ENCODE measurements around the gene CFB. TPM values are rescaled to one million over a fixed set of nuclear protein-coding genes. Genes with fewer than 3 reads are reported as not detected.

The CFB gene
- total and polyA plus RNA-seq, 2 donors (not counting 3 experiments of a cell fraction or from before 2014, with no cell fraction given), result 0.87 to 1.5 TPM

DNA sequence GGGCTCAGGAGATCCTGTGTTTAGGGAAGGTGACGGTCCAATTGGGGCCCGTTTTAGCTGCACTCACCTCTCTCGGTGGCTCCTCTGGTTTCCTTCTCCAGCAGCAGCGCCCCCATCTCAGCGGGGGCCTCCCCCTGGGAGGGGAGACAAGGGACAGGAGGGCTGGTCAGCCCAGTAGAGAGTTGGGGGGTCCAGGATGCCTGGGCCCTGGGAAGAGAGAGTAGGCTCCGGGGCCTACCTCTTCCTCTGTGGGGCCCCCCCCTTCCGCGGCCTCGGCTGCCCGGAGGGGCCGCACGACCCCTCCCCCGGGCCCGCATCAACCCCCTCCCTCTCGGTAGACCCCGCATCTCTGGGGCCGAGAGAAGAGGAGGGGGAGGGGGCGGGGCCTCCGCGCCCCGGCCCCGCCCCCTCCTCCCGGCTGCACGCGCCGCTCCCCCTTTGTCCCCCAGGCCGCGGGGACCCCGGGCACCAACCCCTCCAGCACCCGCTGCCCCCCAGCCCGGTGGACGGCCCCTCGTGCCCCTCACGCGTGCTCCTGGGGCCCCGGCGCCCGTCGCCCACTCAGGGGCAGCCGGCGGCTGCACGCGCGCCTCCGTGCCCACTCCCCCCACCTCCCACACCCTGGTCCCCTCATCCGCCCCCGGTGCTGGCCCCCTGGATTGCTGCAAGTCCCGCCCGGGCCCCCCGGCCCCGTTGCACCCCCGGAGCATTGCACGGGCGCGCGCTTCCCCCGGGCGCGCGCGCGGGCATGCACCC, 48.9 kb upstream of the CFB start:
- Histone ChIP-seq H3K27me3 (ENCODE audit: control insufficient read depth in 2 of 2, insufficient read depth in 2 of 2, low read length in 2 of 2) (no peaks in the 10 kb centered on the region), H3K79me2 (ENCODE audit: control insufficient read depth, insufficient read depth, low read length) (no peaks in the 10 kb centered on the region), H3K9ac (replicated peaks; ENCODE audit: extremely low read depth, insufficient read depth, low read length) (peak overlapping the region; percentile 44), H3K9me1 (replicated peaks; ENCODE audit: control insufficient read depth, extremely low read depth, insufficient read depth, low read length) (no peaks in the 10 kb centered on the region), H3K36me3 (ENCODE audit: control insufficient read depth in 2 of 2, extremely low read depth in 1 of 2, insufficient read depth in 2 of 2, low read length in 2 of 2) (peaks cover 0 to 12% of the 10 kb centered on the region in 2 experiments), H3K4me2 (ENCODE audit: insufficient read depth, low read length) (peak overlapping the region; percentile 45), H4K20me1 (replicated peaks; ENCODE audit: control insufficient read depth, extremely low read depth, insufficient read depth, low read length) (no peaks in the 10 kb centered on the region), H3K4me1 (ENCODE audit: control insufficient read depth, extremely low read depth, insufficient read depth, low read length) (peaks cover 12% of the 10 kb centered on the region), H2AFZ (ENCODE audit: low read depth, low read length) (peak overlapping the region; percentile 51), H3K27ac (ENCODE audit: insufficient read depth, low read depth, low read length) (no peak overlapping the region), H3K9me3 (replicated peaks; ENCODE audit: control insufficient read depth, insufficient read depth, low read length) (no peaks in the 10 kb centered on the region), H3K4me3 (replicated peaks in 1 of 3; ENCODE audit: insufficient read depth in 1 of 3, low read depth in 1 of 3, low read length in 3 of 3) (peak overlapping the region; percentile 57 to 75 (median 69))
- POLR2A ChIA-PET, result interaction anchor here (0.6 to 1.9 kb wide), 4 partner anchors 14 to 70 kb away, joined by 3 to 7 read pairs (median 6); partner anchors contain the start of genes HSPA1B and NEU1
- no peak for DNase-seq (ENCODE audit: low read depth, low spot score)
- intact Hi-C loops (cut with micrococcal nuclease) (loop anchor here (5.0 kb wide), 1 partner anchor 65 kb away; no protein-coding TSS in a partner anchor), dilution Hi-C loops (cut with MboI; ENCODE audit: extremely low pct_ligation_motif_present, low sequenced_read_pairs) (no loop called here)
- CTCF ChIA-PET, result interaction anchor here (1.0 to 2.4 kb wide), 6 partner anchors 10 to 55 kb away, joined by 3 to 31 read pairs (median 4); partner anchors contain the start of gene NEU1
- FAIRE-seq, result no peak
- no peak for TF ChIP-seq POLR2A (IDR thresholded peaks at IDR 0.05; ENCODE audit: low read depth, low read length)
- TF ChIP-seq, protein P1, sequence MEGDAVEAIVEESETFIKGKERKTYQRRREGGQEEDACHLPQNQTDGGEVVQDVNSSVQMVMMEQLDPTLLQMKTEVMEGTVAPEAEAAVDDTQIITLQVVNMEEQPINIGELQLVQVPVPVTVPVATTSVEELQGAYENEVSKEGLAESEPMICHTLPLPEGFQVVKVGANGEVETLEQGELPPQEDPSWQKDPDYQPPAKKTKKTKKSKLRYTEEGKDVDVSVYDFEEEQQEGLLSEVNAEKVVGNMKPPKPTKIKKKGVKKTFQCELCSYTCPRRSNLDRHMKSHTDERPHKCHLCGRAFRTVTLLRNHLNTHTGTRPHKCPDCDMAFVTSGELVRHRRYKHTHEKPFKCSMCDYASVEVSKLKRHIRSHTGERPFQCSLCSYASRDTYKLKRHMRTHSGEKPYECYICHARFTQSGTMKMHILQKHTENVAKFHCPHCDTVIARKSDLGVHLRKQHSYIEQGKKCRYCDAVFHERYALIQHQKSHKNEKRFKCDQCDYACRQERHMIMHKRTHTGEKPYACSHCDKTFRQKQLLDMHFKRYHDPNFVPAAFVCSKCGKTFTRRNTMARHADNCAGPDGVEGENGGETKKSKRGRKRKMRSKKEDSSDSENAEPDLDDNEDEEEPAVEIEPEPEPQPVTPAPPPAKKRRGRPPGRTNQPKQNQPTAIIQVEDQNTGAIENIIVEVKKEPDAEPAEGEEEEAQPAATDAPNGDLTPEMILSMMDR (IDR thresholded peaks at IDR 0.05; ENCODE audit: extremely low read depth in 1 of 2, insufficient read depth in 1 of 2, low read depth in 1 of 2, low read length in 2 of 2), result no peak
- no peak for TF ChIP-seq FOS (IDR thresholded peaks at IDR 0.05; ENCODE audit: borderline replicate concordance, insufficient read depth, low read length)
- TF ChIP-seq JUN (IDR thresholded peaks at IDR 0.05; ENCODE audit: borderline replicate concordance, insufficient read depth, insufficient read length, low read depth), result no peak
- no peak for TF ChIP-seq EZH2 (IDR thresholded peaks at IDR 0.05; ENCODE audit: borderline replicate concordance, low read depth, low read length, severe bottlenecking)
- TF ChIP-seq, protein P2, sequence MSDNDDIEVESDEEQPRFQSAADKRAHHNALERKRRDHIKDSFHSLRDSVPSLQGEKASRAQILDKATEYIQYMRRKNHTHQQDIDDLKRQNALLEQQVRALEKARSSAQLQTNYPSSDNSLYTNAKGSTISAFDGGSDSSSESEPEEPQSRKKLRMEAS (IDR thresholded peaks at IDR 0.05; ENCODE audit: insufficient read depth, insufficient read length), result no peak
- no peak for TF ChIP-seq GATA2 (IDR thresholded peaks at IDR 0.05; ENCODE audit: insufficient read depth, insufficient read length, low read depth, low read length)
- TF ChIP-seq MYC (IDR thresholded peaks at IDR 0.05; ENCODE audit: low read depth, low read length), result no peak
- TF ChIP-seq POLR2AphosphoS5 (IDR thresholded peaks at IDR 0.05; ENCODE audit: insufficient read depth, low read depth, low read length), result no peak
- no TSS peak for BruUV-seq (replicated peaks)
